KBM-7 (cell line): ENCODE measurements around the gene CAMTA1.

Experiments used
- DNase-seq: peaks from one replicate; pipeline ENCODE4 v3.0.0-alpha.2; 2015
- in situ Hi-C: fragments of 300-500 bp; cut with MboI; formaldehyde crosslinking; loops from 2 replicates; pipeline ENCODE4 v1.14.3; 2020; ENCODE audit warnings: low sequenced_read_pairs, low pct_unique_long_range_greater_than_20kb, mixed read lengths

Gene CAMTA1

DNA sequence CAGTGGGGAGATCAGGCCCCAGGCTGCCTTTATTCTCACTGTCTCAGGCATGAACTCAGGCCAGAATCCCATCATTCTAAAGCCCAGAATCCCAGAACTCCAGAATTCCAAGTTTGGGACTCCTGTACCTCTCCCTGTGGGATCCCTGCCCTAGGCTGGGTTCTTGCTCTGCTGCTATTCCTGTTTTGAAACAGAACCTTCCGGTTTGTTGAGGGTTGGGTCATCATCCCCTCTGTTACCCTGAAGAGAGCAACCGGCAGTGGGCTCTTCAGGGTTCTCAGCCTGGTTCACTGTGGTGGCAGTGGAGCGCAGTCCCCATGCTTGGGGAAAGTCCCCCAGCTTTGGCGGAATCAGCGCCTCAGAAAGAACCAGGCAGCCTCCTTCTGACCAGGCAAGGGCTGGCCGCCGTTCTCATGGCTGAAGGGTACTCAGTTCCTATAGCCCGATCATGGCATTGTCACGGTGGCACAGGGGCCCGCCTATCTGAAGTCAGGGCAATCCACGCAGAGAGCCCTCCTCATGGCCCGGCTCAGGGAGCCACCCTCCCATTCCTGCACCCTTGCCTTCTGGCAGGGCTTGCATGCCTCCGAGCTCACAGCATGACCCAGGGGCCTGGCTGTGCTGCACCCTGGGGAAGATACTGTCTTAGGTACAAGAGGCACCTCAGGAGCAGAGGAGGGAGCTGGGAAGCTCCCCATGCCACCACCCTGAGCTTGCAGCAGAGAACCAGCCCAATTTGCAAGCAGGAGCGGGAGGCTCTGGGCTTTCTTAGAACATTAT, 650.2 kb downstream of the CAMTA1 start:
- in situ Hi-C loops, result no loop called here

GRCh38 chr1:7436056-7437005, 651.1 kb downstream of the CAMTA1 start:
- no peak for DNase-seq
- in situ Hi-C loops, result no loop called here

More for the DNA sequence above, 650.2 kb downstream of the CAMTA1 start:
- no peak for DNase-seq

- in situ Hi-C loops, result no loop called here
- DNase-seq, result no peak
Observed at GRCh38 chr1:7437036-7437435, 651.8 kb downstream of the CAMTA1 start.

DNA sequence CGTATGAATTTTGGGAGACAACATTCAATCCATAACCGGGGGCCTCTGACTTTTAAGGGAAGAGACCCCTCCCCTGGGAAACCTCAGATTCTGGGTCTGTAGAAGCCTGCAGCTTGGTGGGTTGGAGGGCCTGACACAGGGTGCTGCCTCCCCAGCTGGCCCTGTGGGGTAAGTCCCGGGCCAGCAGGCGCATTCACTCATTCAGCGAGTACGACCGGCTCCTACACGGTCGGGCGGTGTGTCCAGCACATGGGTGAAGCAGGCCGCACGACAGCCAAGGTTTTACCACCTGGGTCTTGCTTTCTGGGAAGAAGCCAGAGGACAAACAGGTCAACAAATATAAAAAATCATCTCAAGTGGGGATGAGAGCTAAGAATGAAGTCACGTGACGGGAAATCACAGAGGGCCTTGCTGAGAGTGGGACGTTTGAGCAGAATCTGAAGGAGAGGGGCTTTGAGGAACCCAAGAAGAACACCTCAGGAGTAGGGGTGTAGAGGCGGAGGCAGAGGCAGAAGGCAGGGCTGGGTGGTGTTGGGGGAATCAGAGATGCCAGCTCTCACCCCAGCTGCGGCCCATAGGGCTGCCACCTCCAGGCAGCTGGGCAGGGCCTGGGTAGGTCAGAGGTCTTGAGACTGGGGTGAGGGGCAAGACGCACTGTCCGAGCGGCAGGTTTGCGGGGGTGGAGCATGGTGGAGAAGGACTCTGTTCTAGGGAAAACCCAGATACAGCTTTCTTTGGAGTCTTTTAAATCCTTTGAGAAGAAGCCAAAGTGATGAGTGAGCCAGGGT, 652.5 kb downstream of the CAMTA1 start:
- in situ Hi-C loops, result no loop called here
- DNase-seq, result no peak

DNA sequence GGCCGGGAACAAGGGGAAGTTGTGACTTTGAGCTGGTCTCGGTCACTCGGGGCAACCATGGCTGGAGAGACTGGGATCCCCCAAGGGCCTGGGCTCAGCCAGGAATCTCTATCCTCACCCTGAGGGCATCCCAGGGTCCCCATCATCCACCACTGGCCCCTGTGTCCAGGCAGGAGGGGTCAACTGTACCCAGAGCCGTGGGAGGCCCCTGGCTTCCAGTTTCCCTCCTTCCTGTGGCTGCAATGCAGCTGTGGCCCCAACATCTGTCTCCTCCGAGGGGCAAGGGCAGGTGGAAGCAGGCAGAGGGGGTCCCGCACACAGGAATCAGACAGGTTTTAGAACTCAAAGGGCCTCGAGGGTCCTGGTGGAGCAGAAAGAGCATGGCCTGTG, 653.1 kb downstream of the CAMTA1 start:
- in situ Hi-C loops, result no loop called here
- no peak for DNase-seq

DNA sequence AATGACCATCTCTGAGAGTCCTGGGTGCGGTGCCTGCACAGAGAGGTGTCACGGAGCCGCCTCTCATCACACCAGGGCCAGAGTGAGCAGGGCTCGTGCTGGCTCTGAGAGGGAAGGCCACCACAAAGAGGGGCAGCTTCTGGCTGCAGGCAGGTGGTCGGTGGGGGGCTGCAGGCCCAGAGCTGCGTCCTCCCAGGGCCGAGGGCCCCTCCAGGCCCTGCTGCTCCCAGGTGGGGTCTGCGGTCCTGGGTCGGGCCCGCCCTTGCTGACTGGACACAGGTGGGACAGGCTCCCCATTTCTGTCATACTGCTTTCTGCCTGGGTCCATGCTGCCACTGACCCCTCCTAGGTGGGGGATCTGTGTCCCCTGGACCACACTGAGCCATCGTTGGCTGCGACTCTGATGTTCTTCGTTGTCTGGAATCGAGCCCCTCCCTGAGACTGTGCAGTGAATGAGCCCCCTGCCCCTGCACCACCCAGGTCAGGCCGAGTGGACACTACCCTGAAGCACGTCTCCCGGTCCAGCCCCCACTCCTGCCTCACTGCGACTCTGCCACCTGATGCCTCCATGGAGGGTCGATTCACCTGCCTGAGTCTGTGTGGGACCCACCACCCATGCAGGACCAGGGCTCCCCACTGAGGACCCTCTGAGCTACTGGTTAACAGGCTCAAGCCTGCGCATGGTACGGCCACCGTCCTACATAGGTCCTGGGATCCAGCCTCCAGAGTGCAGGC, 653.8 kb downstream of the CAMTA1 start:
- in situ Hi-C loops, result no loop called here
- DNase-seq, result no peak

GRCh38 chr1:7440154-7440553, 654.9 kb downstream of the CAMTA1 start:
- DNase-seq, result no peak
- in situ Hi-C loops, result no loop called here

- in situ Hi-C loops, result no loop called here
- no peak for DNase-seq
Observed at GRCh38 chr1:7441143-7441841, 656.0 kb downstream of the CAMTA1 start.

DNA sequence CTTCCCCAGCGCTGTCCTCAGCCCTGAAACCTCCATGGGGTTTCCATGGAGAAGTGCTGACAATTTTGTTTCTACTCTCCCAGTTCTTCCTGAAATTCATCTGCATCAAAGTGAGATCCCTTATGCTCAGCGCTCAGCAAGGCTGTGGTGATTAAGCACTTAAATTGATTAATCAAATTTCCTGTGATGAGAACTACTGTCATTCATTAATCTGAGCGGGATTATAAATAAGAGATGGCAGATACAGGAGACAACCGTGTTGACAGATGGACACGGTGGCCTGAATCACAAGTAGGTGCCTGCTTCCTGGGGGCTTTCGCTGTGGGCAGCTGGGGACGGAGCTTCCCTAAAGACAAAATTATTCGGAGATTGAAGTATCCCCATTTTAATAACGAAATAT, 656.8 kb downstream of the CAMTA1 start:
- in situ Hi-C loops, result no loop called here
- no peak for DNase-seq

GRCh38 chr1:7442918-7443317, 657.7 kb downstream of the CAMTA1 start:
- in situ Hi-C loops, result no loop called here
- DNase-seq, result no peak

DNA sequence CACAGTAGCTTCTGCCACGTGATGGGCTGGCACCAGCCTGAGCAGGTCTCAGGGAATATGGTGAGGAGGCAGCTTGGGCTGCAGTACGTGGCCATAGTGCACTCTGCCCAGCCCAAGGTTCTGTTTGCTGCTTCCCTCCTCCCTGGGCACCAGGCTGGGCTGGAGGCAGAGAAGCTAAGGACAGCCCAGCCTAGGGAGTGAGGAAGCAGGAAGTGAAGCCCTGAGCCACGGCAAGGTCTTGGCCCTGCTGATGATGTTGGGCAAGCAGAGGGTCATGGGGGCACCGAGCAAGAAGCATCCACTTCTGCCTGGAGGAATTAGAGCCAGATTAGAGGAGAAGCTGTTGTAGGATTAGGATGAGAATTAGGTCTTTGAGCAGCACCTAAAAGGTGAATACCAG, 659.1 kb downstream of the CAMTA1 start:
- no peak for DNase-seq
- in situ Hi-C loops, result no loop called here

- DNase-seq, result no peak
Observed at GRCh38 chr1:7447093-7447492, 661.8 kb downstream of the CAMTA1 start.

DNA sequence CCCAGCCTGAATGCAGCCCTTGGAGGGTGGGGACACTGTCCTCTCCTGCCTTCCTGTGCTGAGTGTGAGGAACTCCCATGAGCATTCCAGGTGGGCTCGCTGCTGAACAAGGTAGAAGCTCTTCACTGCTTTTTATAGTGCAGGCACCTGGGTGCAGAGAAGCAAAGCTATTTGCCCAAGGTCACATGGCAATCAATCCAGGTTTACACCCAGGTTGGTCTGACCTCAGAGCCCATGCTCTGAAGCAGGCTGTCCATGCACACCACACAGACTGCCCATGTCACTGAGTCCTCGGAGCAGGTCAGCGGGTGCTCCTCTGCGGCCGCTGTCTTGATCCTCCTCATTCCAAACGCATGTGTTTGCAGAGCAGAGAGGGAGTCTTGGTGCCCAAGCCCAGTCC, 662.5 kb downstream of the CAMTA1 start:
- no peak for DNase-seq
- in situ Hi-C loops, result no loop called here

More at GRCh38 chr1:7447093-7447492, 661.8 kb downstream of the CAMTA1 start:
- in situ Hi-C loops, result no loop called here

GRCh38 chr1:7448986-7449385, 663.7 kb downstream of the CAMTA1 start:
- no peak for DNase-seq
- in situ Hi-C loops, result no loop called here

DNA sequence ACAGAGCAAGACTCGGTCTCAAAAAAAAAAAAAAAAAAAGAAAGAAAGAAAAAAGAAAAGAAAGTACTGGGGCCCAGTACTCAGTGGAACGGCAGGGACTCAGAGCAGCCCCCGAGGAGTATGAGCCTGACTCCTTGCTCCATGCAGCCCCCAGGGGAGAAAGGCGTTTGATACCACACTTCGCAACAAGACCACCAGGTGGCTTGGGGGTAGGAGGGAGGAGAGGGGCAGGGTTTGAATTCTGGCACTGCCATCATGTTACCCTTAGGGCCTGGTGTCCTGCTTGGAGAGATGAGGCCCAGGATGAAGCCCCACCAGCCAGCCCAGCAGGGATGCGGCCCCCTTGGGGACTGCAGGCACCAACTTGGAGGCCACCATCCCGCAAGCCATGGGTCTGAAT, 664.5 kb downstream of the CAMTA1 start:
- no peak for DNase-seq
- in situ Hi-C loops, result no loop called here

GRCh38 chr1:7450838-7451237, 665.6 kb downstream of the CAMTA1 start:
- no peak for DNase-seq

GRCh38 chr1:7453038-7453437, 667.8 kb downstream of the CAMTA1 start:
- in situ Hi-C loops, result no loop called here
- no peak for DNase-seq

More at GRCh38 chr1:7450838-7451237, 665.6 kb downstream of the CAMTA1 start:
- in situ Hi-C loops, result no loop called here

GRCh38 chr1:7454052-7454815, 669.0 kb downstream of the CAMTA1 start:
- DNase-seq, result peak; percentile 7
- in situ Hi-C loops, result no loop called here
